ENCODE results near the gene HYI.

GRCh38 chr1:43439781-43440180, 13.9 kb downstream of the HYI start:
- TF ChIP-seq CTCF (IDR thresholded peaks at IDR 0.05): no peak
- no peak for TF ChIP-seq POLR2A (IDR thresholded peaks at IDR 0.05)
